Endothelial cell of umbilical vein (primary cell): ENCODE data around the gene VSTM4. TPM values are rescaled to one million over a fixed set of nuclear protein-coding genes. Genes with fewer than 3 reads are reported as not detected.

Source experiments
- BruUV-seq: library from RNA; stranded (reverse); fragments of 400-500 nt; replicated peaks from 2 replicates; lab custom pipeline; 2021; lab: Mats Ljungman, UMichigan
- CTCF ChIA-PET: fragments of 300-600, 350-600 bp; sonication (Branson Sonifier 250); formaldehyde crosslinking; loops from one replicate; lab custom pipeline; 2021; ENCODE audit warnings: antibody characterized with exemption, inconsistent platforms; lab: Charles Lee
- POLR2A ChIA-PET: fragments of 300-600, 350-600 bp; sonication (Branson Sonifier 250); formaldehyde crosslinking; loops from one replicate; lab custom pipeline; 2021; ENCODE audit warnings: antibody characterized with exemption, inconsistent platforms; lab: Charles Lee
- DNase-seq: peaks from one replicate; pipeline ENCODE4 v3.0.0-alpha.2; 2011; ENCODE audit warnings: low read depth, low spot score
- FAIRE-seq: peaks from 2 replicates; lab custom pipeline; 2011; peaks lifted over from hg19 to GRCh38; lab: Jason Lieb, UNC
- H2AFZ ChIP-seq: 2 replicates; pipeline ENCODE4 v1.6.0; 2012; ENCODE audit warnings: low read depth, low read length, control low read depth, inconsistent platforms
- H3K27ac ChIP-seq: 2 replicates; pipeline ENCODE4 v1.5.1; 2011; ENCODE audit warnings: low read depth, mild to moderate bottlenecking, control low read depth, low read length, moderate library complexity; ENCODE audit not compliant: insufficient read depth
- H3K27me3 ChIP-seq, 2 experiments: 2 replicates each; pipeline versions ENCODE4 v1.6.0 to v1.6.1; 2011; ENCODE audit warnings: low read length in 2 of 2, mixed read lengths in 1 of 2; ENCODE audit not compliant: control insufficient read depth in 2 of 2, insufficient read depth in 2 of 2
- H3K36me3 ChIP-seq, 2 experiments: 2 replicates in 1 of 2; 3 replicates in 1 of 2; pipeline ENCODE4 v1.5.1; 2011; ENCODE audit warnings: low read length in 2 of 2, mild to moderate bottlenecking in 1 of 2, moderate library complexity in 1 of 2; ENCODE audit not compliant: control insufficient read depth in 2 of 2, insufficient read depth in 2 of 2; ENCODE audit errors: extremely low read depth in 1 of 2
- H3K4me1 ChIP-seq: 3 replicates; pipeline ENCODE4 v1.5.1; 2011; ENCODE audit warnings: mild to moderate bottlenecking, low read length; ENCODE audit not compliant: control insufficient read depth, insufficient read depth; ENCODE audit errors: extremely low read depth
- H3K4me2 ChIP-seq: 2 replicates; pipeline ENCODE4 v1.6.1; 2011; ENCODE audit warnings: low read length, control low read depth, mixed read lengths; ENCODE audit not compliant: insufficient read depth
- H3K4me3 ChIP-seq, 3 experiments: fragments of 200-600 bp in 1 of 3; sonication (generic), shearing (Covaris generic) in 1 of 3; replicated peaks in 1 of 3; 2 replicates each; pipeline ENCODE4 v1.5.1; 2011 to 2016; ENCODE audit warnings: control low read depth in 3 of 3, low read length in 3 of 3, mild to moderate bottlenecking in 2 of 3, inconsistent platforms in 1 of 3, low read depth in 1 of 3, moderate library complexity in 1 of 3; ENCODE audit not compliant: insufficient read depth in 1 of 3
- H3K79me2 ChIP-seq: 2 replicates; pipeline ENCODE4 v1.6.0; 2012; ENCODE audit warnings: low read length, inconsistent platforms; ENCODE audit not compliant: control insufficient read depth, insufficient read depth
- H3K9ac ChIP-seq: replicated peaks from 2 replicates; pipeline ENCODE3; 2011; ENCODE audit warnings: low read length, control low read depth; ENCODE audit not compliant: insufficient read depth; ENCODE audit errors: extremely low read depth
- H3K9me1 ChIP-seq: replicated peaks from 3 replicates; pipeline ENCODE4 v1.6.0; 2011; ENCODE audit warnings: mild to moderate bottlenecking, low read length; ENCODE audit not compliant: control insufficient read depth, insufficient read depth; ENCODE audit errors: extremely low read depth
- H3K9me3 ChIP-seq: replicated peaks from 2 replicates; pipeline ENCODE4 v1.5.1; 2012; ENCODE audit warnings: low read length, inconsistent platforms; ENCODE audit not compliant: control insufficient read depth, insufficient read depth
- H4K20me1 ChIP-seq: replicated peaks from 2 replicates; pipeline ENCODE3; 2011; ENCODE audit warnings: mild to moderate bottlenecking, low read length; ENCODE audit not compliant: control insufficient read depth, insufficient read depth; ENCODE audit errors: extremely low read depth
- CTCF ChIP-seq, 2 donors: IDR thresholded peaks; 1 replicate in 1 of 2; 2 replicates in 1 of 2; pipeline ENCODE4 v1.5.1; 2011; ENCODE audit warnings: low read length in 2 of 2, mild to moderate bottlenecking in 2 of 2, moderate library complexity in 2 of 2, control low read depth in 1 of 2, inconsistent platforms in 1 of 2, low read depth in 1 of 2; ENCODE audit not compliant: insufficient read depth in 1 of 2; ENCODE audit errors: extremely low read depth in 1 of 2
- EZH2 ChIP-seq: IDR thresholded peaks from 2 replicates; pipeline ENCODE4 v1.6.1; 2012; ENCODE audit warnings: borderline replicate concordance, low read depth, mild to moderate bottlenecking, moderate library complexity, low read length, inconsistent platforms; ENCODE audit not compliant: severe bottlenecking
- FOS ChIP-seq: IDR thresholded peaks from 2 replicates; pipeline ENCODE4 v1.6.1; 2011; ENCODE audit warnings: mild to moderate bottlenecking, low read length, moderate library complexity, borderline replicate concordance; ENCODE audit not compliant: insufficient read depth
- GATA2 ChIP-seq: IDR thresholded peaks from 2 replicates; pipeline ENCODE4 v1.7.0; 2011; ENCODE audit warnings: low read depth, mild to moderate bottlenecking, moderate library complexity, mixed read lengths, low read length; ENCODE audit not compliant: insufficient read length, insufficient read depth
- JUN ChIP-seq: IDR thresholded peaks from 2 replicates; pipeline ENCODE4 v1.6.1; 2011; ENCODE audit warnings: borderline replicate concordance, low read depth; ENCODE audit not compliant: insufficient read length, insufficient read depth
- MYC ChIP-seq: IDR thresholded peaks from one replicate; pipeline ENCODE4 v1.6.1; 2011; ENCODE audit warnings: mild to moderate bottlenecking, low read depth, low read length
- POLR2A ChIP-seq: IDR thresholded peaks from 2 replicates; pipeline ENCODE4 v1.6.1; 2012; ENCODE audit warnings: low read depth, mild to moderate bottlenecking, control low read depth, low read length
- POLR2AphosphoS5 ChIP-seq: IDR thresholded peaks from 2 replicates; pipeline ENCODE4 v1.6.1; 2012; ENCODE audit warnings: low read depth, mild to moderate bottlenecking, control low read depth, low read length, moderate library complexity; ENCODE audit not compliant: insufficient read depth
- dilution Hi-C: fragments of 300-500 bp; cut with MboI; formaldehyde crosslinking; loops from one replicate; pipeline ENCODE4 v1.15.0; 2019; ENCODE audit warnings: low sequenced_read_pairs; ENCODE audit not compliant: extremely low pct_ligation_motif_present
- intact Hi-C: fragments of 100-400 bp; cut with micrococcal nuclease; formaldehyde crosslinking; loops from one replicate; pipeline ENCODE4 v1.10.0; 2022
- polyA plus RNA-seq, 4 experiments: library from polyadenylated mRNA; depleted of rRNA in 3 of 4; stranded (reverse) in 3 of 4; unstranded in 1 of 4; fragments of >200 nt; gene quantifications; 2 replicates each; pipeline versions ENCODE4 v1.2.1 to v1.2.3, GENCODE V29; 2011 to 2012; ENCODE audit warnings: missing spikeins in 1 of 4
- total RNA-seq: library from RNA; stranded (reverse); gene quantifications from 2 replicates; pipeline ENCODE4 v1.2.3, GENCODE V29; 2021
- TF ChIP-seq, protein P1 (sequence below): IDR thresholded peaks from 2 replicates; pipeline ENCODE4 v1.6.1; 2011; ENCODE audit not compliant: insufficient read depth, insufficient read length

Gene VSTM4
- total and polyA plus RNA-seq, 2 donors (not counting 3 experiments of a cell fraction or from before 2014, with no cell fraction given), result 0.07 TPM

GRCh38 chr10:49037187-49037586, 78.1 kb downstream of the VSTM4 start:
- H4K20me1 ChIP-seq, result no peaks in the 10 kb centered on the region
- H3K27me3 ChIP-seq, result peaks cover 0 to 2% of the 10 kb centered on the region in 2 experiments
- H3K9me3 ChIP-seq, result no peaks in the 10 kb centered on the region
- H3K36me3 ChIP-seq, result no peaks in the 10 kb centered on the region
- H3K27ac ChIP-seq, result no peak overlapping the region
- BruUV-seq, result no TSS peak
- intact Hi-C loops, result no loop called here
- H3K9me1 ChIP-seq, result no peaks in the 10 kb centered on the region
- no peaks in the 10 kb centered on the region for H3K4me1 ChIP-seq
- H3K4me2 ChIP-seq, result no peak overlapping the region
- no peak overlapping the region for H3K9ac ChIP-seq
- H3K4me3 ChIP-seq, result no peak overlapping the region
- no peaks in the 10 kb centered on the region for H3K79me2 ChIP-seq
- POLR2A ChIA-PET, result no interaction called here
- dilution Hi-C loops, result no loop called here
- DNase-seq (no peak), FAIRE-seq (no peak)
- no peak overlapping the region for H2AFZ ChIP-seq
- CTCF ChIA-PET, result no interaction called here
- TF ChIP-seq POLR2AphosphoS5 (no peak), JUN (no peak), EZH2 (no peak), MYC (no peak), FOS (no peak), CTCF (IDR thresholded peaks at IDR 0.05; ENCODE audit: extremely low read depth in 1 of 2, insufficient read depth in 1 of 2, low read depth in 1 of 2, low read length in 2 of 2) (no peak), POLR2A (no peak), GATA2 (no peak)
- TF ChIP-seq, protein P1, sequence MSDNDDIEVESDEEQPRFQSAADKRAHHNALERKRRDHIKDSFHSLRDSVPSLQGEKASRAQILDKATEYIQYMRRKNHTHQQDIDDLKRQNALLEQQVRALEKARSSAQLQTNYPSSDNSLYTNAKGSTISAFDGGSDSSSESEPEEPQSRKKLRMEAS, result no peak
